ENCODE data around the gene PPP6R3.

Gene PPP6R3

DNA sequence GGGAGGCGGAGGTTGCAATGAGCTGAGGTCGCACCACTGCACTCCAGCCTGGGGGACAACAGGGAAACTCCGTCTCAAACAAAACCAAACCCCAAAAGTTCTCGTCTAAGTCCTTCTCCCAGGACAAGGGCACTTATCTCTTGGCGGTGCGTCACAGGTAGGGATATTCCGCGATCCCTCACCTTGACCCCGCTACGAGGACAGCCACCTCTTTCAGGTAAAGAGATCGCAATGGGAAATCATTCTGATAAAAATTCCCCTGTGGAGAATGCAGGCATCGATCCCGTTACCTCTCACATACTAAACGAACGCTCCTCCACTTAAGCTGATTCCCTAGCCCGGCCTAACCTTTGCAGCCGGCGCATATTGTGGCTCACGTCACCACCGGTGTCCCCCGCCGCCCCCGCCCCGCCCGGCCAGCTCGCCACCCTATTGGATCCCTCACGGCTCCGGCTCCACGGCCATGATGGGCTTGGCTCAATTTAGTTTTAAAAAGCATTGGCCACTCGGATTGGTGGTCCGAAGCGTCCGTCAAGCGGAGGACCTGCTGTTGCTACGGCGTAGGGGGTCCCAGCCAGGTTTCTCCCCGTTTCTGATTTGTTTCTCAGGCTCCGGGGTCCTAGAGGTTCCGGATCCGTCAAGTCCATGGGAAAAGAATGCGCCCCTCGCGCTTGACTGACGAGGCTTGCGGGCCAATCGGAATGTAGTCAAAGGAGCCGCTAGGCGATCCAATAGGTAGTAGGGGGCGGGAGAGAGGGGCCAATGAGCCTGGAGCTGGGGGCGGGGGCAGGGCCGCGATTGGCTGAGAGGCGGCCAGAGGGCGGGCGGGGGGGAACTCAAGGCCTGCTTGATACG lies 439 bp upstream of the PPP6R3 start:
- no peak for TF ChIP-seq EZH2 (IDR thresholded peaks at IDR 0.05; ENCODE audit: borderline replicate concordance, low read length)
- TF ChIP-seq CTCF (IDR thresholded peaks at IDR 0.05; ENCODE audit: low read length) = no peak
- H3K79me2 ChIP-seq (ENCODE audit: insufficient read depth, low read length) = peaks cover 42% of the 10 kb centered on the region
- peaks cover 11% of the 10 kb centered on the region; the same call in 1 of the 2 replicates for H3K36me3 ChIP-seq (ENCODE audit: insufficient read depth, low read length)
- H3F3A ChIP-seq (ENCODE audit: insufficient read depth, low read length) = no peaks in the 10 kb centered on the region
- no peaks in the 10 kb centered on the region for H3K9me3 ChIP-seq (ENCODE audit: low read length)
- peak overlapping the region; percentile 93 for H3K9ac ChIP-seq (ENCODE audit: low read length)
- H3K4me3 ChIP-seq (ENCODE audit: low read depth, low read length, poor library complexity, severe bottlenecking) = peak overlapping the region; percentile 99
- peaks cover 40% of the 10 kb centered on the region for H3K4me1 ChIP-seq (ENCODE audit: insufficient read depth, low read length, severe bottlenecking)
- peak overlapping the region; percentile 67 for H3K4me2 ChIP-seq (ENCODE audit: low read length)
- H3K9me2 ChIP-seq (ENCODE audit: low read depth, low read length) = no peaks in the 10 kb centered on the region
- H4K20me1 ChIP-seq (ENCODE audit: insufficient read depth, low read length) = 0 out of 2 replicates have a peak, but pooled peaks cover 3% of the 10 kb centered on the region
- H3K27ac ChIP-seq (ENCODE audit: low read depth, low read length, poor library complexity, severe bottlenecking) = peak overlapping the region; percentile 76
- H3K27me3 ChIP-seq (ENCODE audit: insufficient read depth, low read length) = no peaks in the 10 kb centered on the region; the same call in 1 of the 2 replicates
- H2AFZ ChIP-seq (ENCODE audit: low read length) = no peak overlapping the region

DNA sequence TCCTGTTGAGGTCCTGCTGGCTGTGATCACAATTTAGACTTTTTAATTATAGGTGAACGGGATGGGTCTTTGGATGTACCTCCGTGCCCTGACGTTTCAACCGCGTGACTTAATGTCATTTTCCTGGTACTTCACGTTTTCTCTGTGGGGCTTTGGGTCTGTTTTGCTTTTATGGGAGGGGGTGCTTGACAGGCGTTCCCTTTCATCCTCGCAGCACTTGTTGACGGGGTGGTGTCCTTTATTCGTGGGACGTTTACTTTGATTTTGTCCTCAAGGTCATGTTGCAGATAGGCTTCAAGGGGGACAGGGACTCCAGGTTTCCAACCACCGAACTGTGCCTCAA lies 994 bp downstream of the PPP6R3 start:
- H3K27ac ChIP-seq (ENCODE audit: low read depth, low read length, poor library complexity, severe bottlenecking) = no peak overlapping the region
- peak overlapping the region; percentile 93 for H3K9ac ChIP-seq (ENCODE audit: low read length)
- peaks cover 40% of the 10 kb centered on the region for H3K4me1 ChIP-seq (ENCODE audit: insufficient read depth, low read length, severe bottlenecking)
- no peaks in the 10 kb centered on the region for H3K9me3 ChIP-seq (ENCODE audit: low read length)
- no peaks in the 10 kb centered on the region for H3K9me2 ChIP-seq (ENCODE audit: low read depth, low read length)
- peak overlapping the region; percentile 99 for H3K4me3 ChIP-seq (ENCODE audit: low read depth, low read length, poor library complexity, severe bottlenecking)
- no peaks in the 10 kb centered on the region for H3F3A ChIP-seq (ENCODE audit: insufficient read depth, low read length)
- H3K4me2 ChIP-seq (ENCODE audit: low read length) = peak overlapping the region; percentile 100
- TF ChIP-seq EZH2 (IDR thresholded peaks at IDR 0.05; ENCODE audit: borderline replicate concordance, low read length) = no peak
- TF ChIP-seq CTCF (IDR thresholded peaks at IDR 0.05; ENCODE audit: low read length) = no peak
- no peak overlapping the region for H2AFZ ChIP-seq (ENCODE audit: low read length)
- H4K20me1 ChIP-seq (ENCODE audit: insufficient read depth, low read length) = 0 out of 2 replicates have a peak, but pooled peaks cover 3% of the 10 kb centered on the region
- peaks cover 56% of the 10 kb centered on the region for H3K79me2 ChIP-seq (ENCODE audit: insufficient read depth, low read length)
- no peaks in the 10 kb centered on the region; the same call in 1 of the 2 replicates for H3K27me3 ChIP-seq (ENCODE audit: insufficient read depth, low read length)
- peaks cover 21% of the 10 kb centered on the region; the same call in 1 of the 2 replicates for H3K36me3 ChIP-seq (ENCODE audit: insufficient read depth, low read length)

- Histone ChIP-seq H4K20me1 (ENCODE audit: insufficient read depth, low read length) (0 out of 2 replicates have a peak, but pooled peaks cover 3% of the 10 kb centered on the region), H3K4me1 (ENCODE audit: insufficient read depth, low read length, severe bottlenecking) (peaks cover 60% of the 10 kb centered on the region)
Measured at GRCh38 chr11:68463714-68464113, 3.2 kb downstream of the PPP6R3 start.

More at GRCh38 chr11:68463714-68464113, 3.2 kb downstream of the PPP6R3 start:
- Histone ChIP-seq H3K4me3 (ENCODE audit: low read depth, low read length, poor library complexity, severe bottlenecking) (no peak overlapping the region), H3K27ac (ENCODE audit: low read depth, low read length, poor library complexity, severe bottlenecking) (no peak overlapping the region), H3K9me2 (ENCODE audit: low read depth, low read length) (no peaks in the 10 kb centered on the region), H3K36me3 (ENCODE audit: insufficient read depth, low read length) (peaks cover 26% of the 10 kb centered on the region; the same call in 1 of the 2 replicates), H3F3A (ENCODE audit: insufficient read depth, low read length) (no peaks in the 10 kb centered on the region), H3K4me2 (ENCODE audit: low read length) (peak overlapping the region; percentile 100), H3K79me2 (ENCODE audit: insufficient read depth, low read length) (peaks cover 77% of the 10 kb centered on the region), H3K9me3 (ENCODE audit: low read length) (no peaks in the 10 kb centered on the region), H3K27me3 (ENCODE audit: insufficient read depth, low read length) (no peaks in the 10 kb centered on the region), H2AFZ (ENCODE audit: low read length) (no peak overlapping the region), H3K9ac (ENCODE audit: low read length) (no peak overlapping the region)
- TF ChIP-seq CTCF (IDR thresholded peaks at IDR 0.05; ENCODE audit: low read length) = no peak

Measured in OCI-LY1 (cell line).